H9 (cell line): ENCODE data around the gene CBFA2T2. TPM values are rescaled to one million over a fixed set of nuclear protein-coding genes. Genes with fewer than 3 reads are reported as not detected.

ENCODE experiments used
- DNase-seq: peaks from one replicate; pipeline ENCODE4 v3.0.0-alpha.2; 2017
- H2AFZ ChIP-seq: one replicate; pipeline ENCODE4 v1.6.1; 2013; ENCODE audit warnings: mild to moderate bottlenecking, low read length, control low read depth, moderate library complexity
- H2AK5ac ChIP-seq: 2 replicates; pipeline ENCODE4 v1.6.1; 2013; ENCODE audit warnings: low read length, control low read depth, mixed read lengths; ENCODE audit not compliant: insufficient read length
- H2BK120ac ChIP-seq: one replicate; pipeline ENCODE4 v1.6.1; 2013; ENCODE audit warnings: low read depth, mild to moderate bottlenecking, low read length, control low read depth, inconsistent platforms; ENCODE audit not compliant: poor library complexity, severe bottlenecking
- H2BK12ac ChIP-seq: 2 replicates; pipeline ENCODE4 v1.6.1; 2013; ENCODE audit warnings: low read length, control low read depth, mixed read lengths, low read depth; ENCODE audit not compliant: insufficient read length
- H2BK15ac ChIP-seq: 2 replicates; pipeline ENCODE4 v1.6.1; 2013; ENCODE audit warnings: low read depth, low read length, control low read depth
- H2BK20ac ChIP-seq: one replicate; pipeline ENCODE4 v1.6.1; 2013; ENCODE audit warnings: low read depth, mild to moderate bottlenecking, low read length, control low read depth, inconsistent platforms; ENCODE audit not compliant: poor library complexity, severe bottlenecking
- H2BK5ac ChIP-seq: 2 replicates; pipeline ENCODE4 v1.6.1; 2013; ENCODE audit warnings: low read length, control low read depth, mixed read lengths; ENCODE audit not compliant: insufficient read length
- H3K14ac ChIP-seq: 2 replicates; pipeline ENCODE4 v1.6.1; 2013; ENCODE audit warnings: low read length, control low read depth; ENCODE audit not compliant: insufficient read depth
- H3K18ac ChIP-seq: 2 replicates; pipeline ENCODE4 v1.6.1; 2013; ENCODE audit warnings: low read depth, mild to moderate bottlenecking, mixed read lengths, low read length, control low read depth; ENCODE audit not compliant: insufficient read length
- H3K23ac ChIP-seq: 2 replicates; pipeline ENCODE4 v1.6.1; 2013; ENCODE audit warnings: low read length, control low read depth, mixed read lengths, low read depth; ENCODE audit not compliant: insufficient read length
- H3K23me2 ChIP-seq: 2 replicates; pipeline ENCODE4 v1.6.1; 2013; ENCODE audit warnings: low read depth, mild to moderate bottlenecking, mixed read lengths, low read length, control low read depth; ENCODE audit not compliant: insufficient read length, poor library complexity, severe bottlenecking
- H3K27ac ChIP-seq: 2 replicates; pipeline ENCODE4 v1.5.1; 2013; ENCODE audit warnings: low read length, control low read depth, mixed read lengths, low read depth; ENCODE audit not compliant: insufficient read length
- H3K27me3 ChIP-seq: 2 replicates; pipeline ENCODE4 v1.6.1; 2013; ENCODE audit warnings: low read length, control low read depth, inconsistent platforms; ENCODE audit not compliant: insufficient read depth
- H3K4ac ChIP-seq: 2 replicates; pipeline ENCODE4 v1.6.1; 2013; ENCODE audit warnings: low read depth, mild to moderate bottlenecking, control low read depth, inconsistent platforms, low read length, moderate library complexity
- H3K4me1 ChIP-seq: 2 replicates; pipeline ENCODE4 v1.6.1; 2013; ENCODE audit warnings: low read length, control low read depth, inconsistent platforms; ENCODE audit not compliant: insufficient read depth
- H3K4me2 ChIP-seq: 2 replicates; pipeline ENCODE4 v1.6.1; 2013; ENCODE audit warnings: low read length, control low read depth, mixed read lengths; ENCODE audit not compliant: insufficient read length, insufficient read depth
- H3K56ac ChIP-seq: 2 replicates; pipeline ENCODE4 v1.6.1; 2013; ENCODE audit warnings: low read depth, mild to moderate bottlenecking, mixed read lengths, low read length, control low read depth; ENCODE audit not compliant: insufficient read length
- H3K79me1 ChIP-seq: 2 replicates; pipeline ENCODE4 v1.6.1; 2013; ENCODE audit warnings: low read depth, mild to moderate bottlenecking, moderate library complexity, low read length, control low read depth, inconsistent platforms; ENCODE audit not compliant: insufficient read depth, poor library complexity, severe bottlenecking
- H3K79me2 ChIP-seq: 2 replicates; pipeline ENCODE4 v1.6.1; 2013; ENCODE audit warnings: low read length, control low read depth, inconsistent platforms; ENCODE audit not compliant: insufficient read depth
- H3K9ac ChIP-seq: 2 replicates; pipeline ENCODE4 v1.6.1; 2013; ENCODE audit warnings: low read length, control low read depth, mixed read lengths; ENCODE audit not compliant: insufficient read length; ENCODE audit errors: extremely low read depth
- H3K9me3 ChIP-seq: one replicate; pipeline ENCODE4 v1.6.1; 2013; ENCODE audit warnings: low read depth, low read length, inconsistent platforms; ENCODE audit not compliant: control insufficient read depth
- H3T11ph ChIP-seq: one replicate; pipeline ENCODE4 v1.6.1; 2013; ENCODE audit warnings: mild to moderate bottlenecking, low read length, control low read depth, inconsistent platforms
- H4K20me1 ChIP-seq: one replicate; pipeline ENCODE4 v1.6.1; 2013; ENCODE audit not compliant: control insufficient read depth, insufficient read length, insufficient read depth
- H4K5ac ChIP-seq: 2 replicates; pipeline ENCODE4 v1.6.1; 2013; ENCODE audit warnings: low read depth, mild to moderate bottlenecking, mixed read lengths, low read length, control low read depth; ENCODE audit not compliant: insufficient read length
- H4K8ac ChIP-seq: replicated peaks from 2 replicates; pipeline ENCODE4 v1.6.1; 2013; ENCODE audit warnings: low read length, control low read depth, mixed read lengths, low read depth; ENCODE audit not compliant: insufficient read length
- H4K91ac ChIP-seq: 2 replicates; pipeline ENCODE4 v1.6.1; 2013; ENCODE audit warnings: low read depth, mild to moderate bottlenecking, moderate library complexity, mixed read lengths, low read length, control low read depth; ENCODE audit not compliant: insufficient read length
- H3K27ac Mint-ChIP-seq, 3 experiments: 2 replicates in 2 of 3; 3 replicates in 1 of 3; pipeline ENCODE4 v1.8.0; 2020 to 2021; ENCODE audit warnings: mixed read lengths in 3 of 3, mild to moderate bottlenecking in 1 of 3, moderate library complexity in 1 of 3
- H3K27me3 Mint-ChIP-seq: 2 replicates; pipeline ENCODE4 v1.8.0; 2021; ENCODE audit warnings: low read depth, mild to moderate bottlenecking, moderate library complexity, mixed read lengths
- H3K36me3 Mint-ChIP-seq, 3 experiments: 2 replicates in 2 of 3; 3 replicates in 1 of 3; pipeline ENCODE4 v1.8.0; 2020 to 2021; ENCODE audit warnings: low read depth in 3 of 3, mixed read lengths in 3 of 3; ENCODE audit not compliant: insufficient read depth in 1 of 3
- H3K4me1 Mint-ChIP-seq, 2 experiments: 2 replicates each; pipeline ENCODE4 v1.8.0; 2020; ENCODE audit warnings: mixed read lengths in 2 of 2
- H3K4me3 Mint-ChIP-seq, 2 experiments: 2 replicates in 1 of 2; 3 replicates in 1 of 2; pipeline ENCODE4 v1.8.0; 2020 to 2021; ENCODE audit warnings: mild to moderate bottlenecking in 2 of 2, mixed read lengths in 2 of 2, moderate library complexity in 1 of 2
- H3K9me3 Mint-ChIP-seq, 2 experiments: 2 replicates in 1 of 2; 3 replicates in 1 of 2; pipeline ENCODE4 v1.8.0; 2020; ENCODE audit warnings: mild to moderate bottlenecking in 2 of 2, mixed read lengths in 2 of 2, moderate library complexity in 1 of 2
- CTCF ChIP-seq: fragments of 200-600 bp; sonication (generic); conservative IDR thresholded peaks from 3 replicates; pipeline ENCODE4 v1.8.0; 2021; ENCODE audit warnings: antibody characterized with exemption, mild to moderate bottlenecking
- WGBS: extraction: QIAGEN DNeasy Blood & Tissue Kit; methylation state at CpG from one replicate; pipeline ENCODE4 v1.1.7; 2013; ENCODE audit warnings: missing lambda C conversion rate, low lambda C conversion rate, mixed read lengths; ENCODE audit not compliant: insufficient read length; ENCODE audit errors: extremely low coverage; 5-methylcytosine and 5-hydroxymethylcytosine counted together
- total RNA-seq: library from RNA; stranded (reverse); gene quantifications from 2 replicates; pipeline ENCODE4 v1.2.1, GENCODE V29; 2021

Gene CBFA2T2
- total RNA-seq, 1 experiment from 2014 or later: 11.2 TPM

DNA sequence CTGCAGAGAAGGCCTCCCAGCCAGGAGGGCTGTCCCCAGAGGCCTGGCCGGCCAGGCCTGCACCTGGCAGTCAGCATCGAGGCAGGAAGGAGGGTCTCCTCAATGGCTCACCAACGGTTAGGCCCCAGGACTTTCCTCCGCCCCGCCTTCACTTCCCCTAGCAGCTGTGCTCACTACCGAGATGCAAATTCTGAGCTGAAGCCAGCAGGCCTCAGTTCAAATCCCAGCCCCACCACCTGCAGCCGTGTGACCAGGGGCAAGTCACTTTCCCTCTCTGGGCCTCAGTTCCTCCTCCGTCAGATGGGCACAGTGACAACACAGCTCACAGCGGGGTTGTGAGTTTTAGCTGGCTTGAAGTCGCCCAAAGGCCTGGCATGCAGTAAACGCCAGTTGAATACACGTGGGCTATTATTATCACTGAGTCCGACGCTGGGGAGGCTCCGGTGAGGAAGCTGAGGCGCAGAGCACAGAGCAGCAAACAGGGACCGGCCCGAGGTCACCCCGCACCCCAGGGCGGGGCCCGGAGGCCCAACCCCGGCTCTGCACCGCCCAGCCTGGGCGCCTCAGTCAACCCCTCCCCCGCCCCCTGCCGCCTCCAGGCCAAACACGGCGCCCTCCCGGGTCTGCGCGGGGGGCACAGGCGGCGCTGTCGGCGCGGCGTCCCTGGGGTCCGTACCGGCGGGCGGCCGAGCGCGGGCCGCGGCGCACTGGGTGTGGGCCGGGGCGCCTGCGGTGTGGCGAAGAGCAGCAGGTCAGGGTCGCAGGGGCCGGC lies 195.6 kb downstream of the CBFA2T2 start:
- 0 out of 3 replicates have a peak, but pooled peaks have one; percentile 8 for TF ChIP-seq CTCF
- H2BK20ac ChIP-seq: no peak overlapping the region
- no peaks in the 10 kb centered on the region for H3K4me1 ChIP-seq
- no peak overlapping the region for H3K23ac ChIP-seq
- H3K9me3 ChIP-seq: no peaks in the 10 kb centered on the region
- H3K79me2 ChIP-seq: peaks cover 7% of the 10 kb centered on the region; the same call in 1 of the 2 replicates
- Mint-ChIP-seq H3K4me1 (peaks cover 31 to 35% of the 10 kb centered on the region in 2 experiments), H3K4me3 (peak overlapping the region; percentile 86 to 92), H3K36me3 (peaks cover 1 to 21% (median 6%) of the 10 kb centered on the region in 3 experiments; a peak in 5 of 7 replicates), H3K27me3 (peaks cover 40% of the 10 kb centered on the region), H3K9me3 (no peaks in the 10 kb centered on the region), H3K27ac (peak overlapping the region; percentile 76 to 95 (median 94); a peak in 4 of 7 replicates)
- H3K79me1 ChIP-seq: no peaks in the 10 kb centered on the region
- H2BK12ac ChIP-seq: no peak overlapping the region
- H3K9ac ChIP-seq: peak overlapping the region; percentile 53
- no peak overlapping the region for H2BK120ac ChIP-seq
- H3T11ph ChIP-seq: no peak overlapping the region
- H3K18ac ChIP-seq: peak overlapping the region; percentile 5
- H3K27ac ChIP-seq: no peak overlapping the region
- no peak overlapping the region for H4K91ac ChIP-seq
- H4K8ac ChIP-seq: no peak overlapping the region
- no peak overlapping the region for H4K5ac ChIP-seq
- H4K20me1 ChIP-seq: no peaks in the 10 kb centered on the region
- no peak overlapping the region for H2AFZ ChIP-seq
- H3K56ac ChIP-seq: no peak overlapping the region
- no peak overlapping the region for H2BK15ac ChIP-seq
- H3K27me3 ChIP-seq: no peaks in the 10 kb centered on the region
- H3K23me2 ChIP-seq: peaks cover 10% of the 10 kb centered on the region
- no peak overlapping the region for H2AK5ac ChIP-seq
- peak overlapping the region; percentile 67 for H3K4me2 ChIP-seq
- peak; percentile 82 for DNase-seq
- no peak overlapping the region for H3K4ac ChIP-seq
- H2BK5ac ChIP-seq: no peak overlapping the region
- peak overlapping the region; percentile 51 for H3K14ac ChIP-seq
- WGBS: no CpG with 5 or more reads among the region's 53 CpGs
